HG03469 (cell line): ENCODE measurements around the gene CTR9.
A peak's percentile ranks its signal among the peaks of the same experiment; 100 is the strongest.

Source experiments
- ATAC-seq: cut with Tn5 transposase; IDR thresholded peaks from one replicate; pipeline ENCODE4 v1.9.1; 2021; ENCODE audit warnings: mild to moderate bottlenecking, moderate library complexity, moderate number of reproducible peaks; ENCODE audit not compliant: unreplicated experiment

CTR9 gene

GRCh38 chr11:10742460-10743208 lies 8.4 kb upstream of the CTR9 start:
- ATAC-seq: no peak

- no peak for ATAC-seq
Measured at GRCh38 chr11:10743354-10744000, 7.6 kb upstream of the CTR9 start.

DNA sequence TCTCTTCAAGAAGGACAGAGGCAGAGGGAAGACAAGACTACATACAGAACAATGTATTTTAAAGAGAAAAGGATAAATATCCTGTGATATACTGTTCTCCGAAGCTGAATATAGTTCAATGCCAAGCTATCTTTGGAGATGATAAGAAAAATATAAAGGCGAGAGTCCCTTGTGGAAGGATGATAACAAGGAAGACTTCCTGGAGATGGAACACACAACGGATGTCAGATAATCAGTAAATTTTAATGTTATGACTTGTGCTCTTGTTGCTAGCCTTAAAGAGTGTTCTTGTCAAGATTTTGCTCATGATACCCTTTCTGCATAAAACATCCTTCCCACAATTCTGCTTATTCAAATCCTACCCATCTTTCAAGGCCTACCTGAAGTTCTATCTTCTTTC lies 6.8 kb upstream of the CTR9 start:
- no peak for ATAC-seq

DNA sequence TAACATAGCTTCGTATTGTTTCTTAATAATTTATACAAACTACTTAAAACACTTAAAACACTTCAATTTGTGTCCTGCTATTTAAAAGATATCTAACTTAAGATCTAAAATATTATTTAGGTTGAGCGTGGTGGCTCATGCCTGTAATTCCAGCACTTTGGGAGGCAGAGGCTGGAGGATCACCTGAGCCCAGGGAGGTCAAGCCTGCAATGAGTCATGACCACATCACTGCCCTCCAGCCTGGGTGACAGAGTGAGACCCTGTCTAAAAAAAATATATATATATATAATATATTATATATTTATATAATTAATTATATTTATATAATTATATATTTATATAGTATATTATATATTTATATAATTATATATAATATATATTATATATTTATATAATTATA lies 4.2 kb upstream of the CTR9 start:
- no peak for ATAC-seq

DNA sequence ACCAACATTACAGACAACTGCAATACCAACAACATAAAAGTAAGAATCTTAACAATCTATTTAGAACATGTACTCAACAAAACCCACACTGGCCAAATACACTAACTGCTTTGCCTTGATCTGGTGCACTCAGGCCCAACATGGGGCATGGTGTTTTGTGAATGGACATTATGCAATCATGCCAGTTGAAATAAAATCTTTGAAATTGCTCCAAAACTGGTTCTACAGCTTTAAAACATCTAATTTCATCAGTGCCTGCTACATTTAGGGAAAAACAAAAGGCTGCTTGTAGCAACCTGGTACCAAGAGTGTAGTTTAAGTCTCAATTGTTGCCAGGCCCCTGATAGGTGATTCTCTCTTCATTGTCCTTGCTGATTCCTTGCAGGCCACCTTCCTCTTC lies 3.3 kb upstream of the CTR9 start:
- ATAC-seq: no peak

DNA sequence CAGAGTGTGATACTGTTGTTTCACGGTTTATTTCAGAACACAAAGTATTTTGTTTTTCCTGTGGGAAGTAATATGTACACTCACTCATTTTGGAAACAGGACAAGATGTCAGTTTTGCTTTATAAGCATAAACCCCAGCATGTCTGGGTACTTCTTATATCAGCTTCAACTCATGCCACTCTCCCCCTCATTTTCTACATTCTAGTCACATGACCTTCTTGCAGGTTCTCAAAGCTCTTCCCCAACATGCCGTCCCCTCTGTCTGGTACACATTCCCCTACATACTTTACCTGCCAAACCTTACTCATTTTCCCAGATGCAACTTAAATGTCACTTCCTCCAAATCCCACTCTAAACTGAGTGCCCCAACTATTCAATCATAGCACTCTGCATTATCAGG lies 1.6 kb upstream of the CTR9 start:
- ATAC-seq: no peak

GRCh38 chr11:10751581-10751940 lies 515 bp downstream of the CTR9 start:
- no peak for ATAC-seq

- ATAC-seq: no peak
Measured at GRCh38 chr11:10752061-10752460, 1.0 kb downstream of the CTR9 start.

GRCh38 chr11:10752486-10752885 lies 1.4 kb downstream of the CTR9 start:
- ATAC-seq: no peak

DNA sequence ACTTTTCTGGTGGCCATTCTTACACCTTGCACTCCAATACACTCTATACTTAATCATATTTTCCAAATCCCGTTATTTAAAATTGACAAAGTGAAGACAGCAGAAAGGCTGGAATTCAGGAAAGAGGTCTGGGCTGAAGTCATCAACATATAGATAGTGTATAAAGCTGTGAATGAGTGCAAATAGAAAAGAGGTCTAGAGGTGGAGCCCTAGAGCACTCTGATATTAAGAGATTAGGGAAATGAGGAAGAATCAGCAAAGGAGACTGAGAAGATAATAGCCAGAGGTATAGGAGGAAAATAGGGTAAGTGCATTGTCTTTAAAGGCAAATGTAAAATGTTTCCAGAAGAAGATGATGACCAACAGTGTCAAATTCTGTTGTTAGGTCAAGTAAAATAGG lies 7.9 kb downstream of the CTR9 start:
- no peak for ATAC-seq

DNA sequence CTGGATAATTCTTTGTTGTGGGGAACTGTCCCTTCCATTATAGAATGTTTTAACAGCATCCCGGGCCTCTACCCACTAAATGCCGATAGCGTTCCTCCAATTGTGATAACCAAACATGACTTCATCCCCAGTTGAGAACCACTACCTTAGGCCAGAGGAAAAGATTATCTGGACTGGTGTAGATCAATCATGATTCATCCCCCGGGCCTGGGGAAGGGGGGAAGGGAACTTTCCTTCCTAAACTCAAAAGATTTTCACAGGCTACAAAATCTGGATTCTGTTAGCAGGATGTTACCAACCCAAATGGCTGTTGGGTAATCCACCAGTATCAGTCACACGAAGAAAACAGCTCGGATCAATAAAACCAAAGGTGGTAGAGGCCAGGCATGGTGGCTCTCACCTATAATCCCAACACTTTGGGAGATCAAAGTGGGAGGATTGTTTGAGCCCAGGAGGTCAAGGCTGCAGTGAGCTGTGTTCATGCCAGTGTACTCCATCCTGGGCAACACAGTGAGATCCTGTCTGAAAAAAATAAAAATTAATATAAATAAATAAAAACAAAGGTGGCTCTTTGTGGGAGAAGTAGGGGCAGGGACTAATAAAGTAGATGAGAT lies 10.1 kb downstream of the CTR9 start:
- no peak for ATAC-seq

DNA sequence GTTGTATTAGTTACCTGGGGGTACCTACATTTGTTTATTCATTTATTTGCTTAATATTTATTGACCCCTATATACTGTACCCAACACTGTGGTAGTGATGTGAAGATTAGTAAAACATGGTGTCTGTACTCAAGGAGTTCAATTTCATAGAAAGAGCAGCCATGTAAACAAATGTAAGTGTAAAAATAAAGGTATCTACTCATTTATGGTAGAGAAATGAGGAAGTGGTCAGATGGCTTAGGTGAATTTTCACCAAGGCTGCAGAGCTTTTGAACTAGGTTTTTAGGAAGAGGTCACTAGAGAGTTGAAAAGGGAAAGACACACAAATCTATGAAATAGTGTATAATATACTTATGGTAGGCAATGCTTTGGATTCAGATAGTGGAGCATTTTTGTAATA lies 11.1 kb downstream of the CTR9 start:
- peak; percentile 77 for ATAC-seq

GRCh38 chr11:10762913-10763421 lies 11.9 kb downstream of the CTR9 start:
- no peak for ATAC-seq

DNA sequence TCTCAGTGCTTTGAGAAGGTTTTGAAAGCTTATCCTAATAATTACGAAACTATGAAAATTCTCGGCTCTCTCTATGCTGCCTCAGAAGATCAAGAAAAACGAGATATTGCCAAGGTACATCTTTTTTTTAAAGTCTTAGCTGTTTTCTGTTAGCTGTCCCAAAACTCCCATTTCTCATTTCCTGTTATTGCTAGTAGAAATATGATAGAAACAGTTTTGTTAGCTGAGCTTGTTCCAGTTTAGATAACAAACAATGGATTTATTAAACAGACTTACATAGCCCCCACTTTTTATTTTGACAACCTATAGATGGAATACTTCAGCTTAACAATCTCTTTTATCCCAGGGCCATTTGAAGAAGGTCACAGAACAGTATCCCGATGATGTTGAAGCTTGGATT lies 12.7 kb downstream of the CTR9 start:
- ATAC-seq: no peak

GRCh38 chr11:10764412-10764811 lies 13.4 kb downstream of the CTR9 start:
- ATAC-seq: no peak

DNA sequence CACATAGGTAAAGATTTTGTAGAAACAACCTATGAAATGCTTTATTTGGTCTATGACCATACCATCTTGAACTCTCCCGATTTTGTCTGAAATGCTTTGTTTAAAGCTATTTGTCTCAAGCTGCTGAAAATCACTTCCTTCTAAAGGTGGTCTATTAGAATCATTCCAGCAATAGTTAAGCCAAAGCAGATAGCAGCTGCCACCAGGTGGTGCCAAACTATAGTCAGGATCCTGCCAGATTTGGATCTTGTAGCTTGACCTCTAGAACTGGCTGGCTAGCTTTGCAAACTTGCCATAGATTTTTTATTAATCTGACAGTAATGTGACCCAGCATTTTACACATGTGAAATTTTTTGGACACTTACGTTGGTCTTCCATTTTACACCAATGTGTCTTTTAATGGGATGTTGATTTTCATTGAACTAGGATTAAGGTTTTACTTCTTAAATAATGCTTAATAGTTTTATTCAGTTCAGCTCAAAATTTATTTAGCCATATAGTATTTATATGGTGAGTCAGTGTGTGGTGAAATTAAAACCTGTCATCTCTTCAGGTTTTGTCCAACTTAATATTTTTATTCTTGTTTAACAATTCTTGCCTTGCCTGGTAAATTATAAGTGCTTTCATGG lies 19.7 kb downstream of the CTR9 start:
- no peak for ATAC-seq

- ATAC-seq: no peak
Measured at GRCh38 chr11:10771457-10771856, 20.4 kb downstream of the CTR9 start.

DNA sequence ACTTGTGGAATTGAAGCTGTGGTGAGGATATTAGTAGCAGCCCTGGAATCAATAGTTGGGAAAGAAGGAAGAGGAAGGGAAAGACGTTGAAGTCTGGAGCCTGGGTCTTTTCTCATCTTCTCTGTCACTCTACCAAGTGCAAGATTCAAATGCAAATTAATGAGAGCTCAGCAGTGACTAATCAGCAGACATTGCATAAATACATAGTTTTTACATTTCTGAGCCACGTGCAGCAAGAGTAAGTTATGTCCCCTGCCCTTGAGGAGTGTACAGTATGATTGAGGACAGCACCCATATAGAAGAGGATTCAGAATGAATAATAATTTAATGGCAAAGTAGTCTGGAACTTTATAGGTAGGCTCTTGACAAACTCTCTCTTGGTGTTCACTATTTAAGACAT lies 23.8 kb downstream of the CTR9 start:
- ATAC-seq: no peak

- ATAC-seq: no peak
Measured at GRCh38 chr11:10777393-10777793, 26.3 kb downstream of the CTR9 start.

DNA sequence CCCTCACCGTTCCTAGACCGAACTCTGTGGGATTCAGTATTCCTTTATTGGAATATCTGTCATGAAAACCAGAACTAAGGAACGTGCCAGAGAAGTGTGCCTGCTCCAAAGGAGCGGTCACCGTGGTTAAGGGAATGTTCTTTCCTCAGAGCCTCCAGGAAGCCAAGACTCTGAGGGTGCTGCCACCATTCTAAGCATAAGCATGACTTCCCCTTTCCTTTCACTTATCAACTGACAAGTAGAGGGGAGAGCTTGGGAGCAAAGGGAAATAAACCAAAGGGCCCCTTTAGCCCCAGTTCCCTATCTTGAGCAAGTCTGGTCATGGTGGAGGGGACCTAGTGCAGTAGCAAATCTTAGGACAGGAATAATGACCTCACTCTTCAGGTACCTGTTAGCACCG lies 26.8 kb downstream of the CTR9 start:
- no peak for ATAC-seq

DNA sequence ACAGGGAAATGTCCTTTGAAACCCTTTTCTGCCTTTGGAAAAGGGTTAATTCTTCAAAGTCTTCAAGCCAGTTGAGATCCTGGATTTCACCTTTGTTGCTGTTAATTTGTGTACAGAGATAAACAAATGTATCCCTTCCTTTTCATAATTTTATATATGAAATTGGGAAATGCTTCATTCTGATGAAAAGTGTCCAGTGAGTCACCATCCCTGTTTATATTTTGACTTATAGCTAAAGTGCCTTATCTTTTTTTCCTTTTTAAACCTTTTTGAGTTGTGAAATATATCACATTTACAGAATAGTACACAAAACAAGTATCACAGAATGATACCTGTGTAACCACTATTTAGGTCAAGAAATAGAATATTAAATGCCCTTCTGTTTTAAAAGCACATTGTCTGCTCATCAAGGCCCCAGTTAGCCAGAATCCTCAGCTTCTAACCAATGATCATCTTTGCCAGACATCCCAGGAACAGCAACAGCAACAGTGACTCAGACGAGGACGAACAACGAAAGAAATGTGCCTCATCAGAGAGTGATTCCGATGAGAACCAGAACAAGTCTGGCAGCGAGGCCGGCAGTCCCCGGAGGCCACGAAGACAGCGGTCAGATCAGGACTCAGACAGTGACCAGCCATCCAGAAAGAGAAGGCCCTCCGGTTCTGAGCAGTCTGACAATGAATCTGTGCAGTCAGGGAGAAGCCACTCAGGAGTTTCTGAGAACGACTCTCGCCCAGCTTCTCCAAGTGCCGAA lies 27.3 kb downstream of the CTR9 start:
- no peak for ATAC-seq
